Stimulated activated CD4-positive, alpha-beta T cell treated with anti-CD3 and anti-CD28 coated beads, Interleukin-2, amount 100 ng/mL, for 24 hours (primary cell): Measurements from ENCODE around the gene CFAP91.

Source experiments
- DNase-seq, 2 donors: peaks; one replicate each; pipeline ENCODE4 v3.0.0-alpha.2; 2020

Gene CFAP91

DNA sequence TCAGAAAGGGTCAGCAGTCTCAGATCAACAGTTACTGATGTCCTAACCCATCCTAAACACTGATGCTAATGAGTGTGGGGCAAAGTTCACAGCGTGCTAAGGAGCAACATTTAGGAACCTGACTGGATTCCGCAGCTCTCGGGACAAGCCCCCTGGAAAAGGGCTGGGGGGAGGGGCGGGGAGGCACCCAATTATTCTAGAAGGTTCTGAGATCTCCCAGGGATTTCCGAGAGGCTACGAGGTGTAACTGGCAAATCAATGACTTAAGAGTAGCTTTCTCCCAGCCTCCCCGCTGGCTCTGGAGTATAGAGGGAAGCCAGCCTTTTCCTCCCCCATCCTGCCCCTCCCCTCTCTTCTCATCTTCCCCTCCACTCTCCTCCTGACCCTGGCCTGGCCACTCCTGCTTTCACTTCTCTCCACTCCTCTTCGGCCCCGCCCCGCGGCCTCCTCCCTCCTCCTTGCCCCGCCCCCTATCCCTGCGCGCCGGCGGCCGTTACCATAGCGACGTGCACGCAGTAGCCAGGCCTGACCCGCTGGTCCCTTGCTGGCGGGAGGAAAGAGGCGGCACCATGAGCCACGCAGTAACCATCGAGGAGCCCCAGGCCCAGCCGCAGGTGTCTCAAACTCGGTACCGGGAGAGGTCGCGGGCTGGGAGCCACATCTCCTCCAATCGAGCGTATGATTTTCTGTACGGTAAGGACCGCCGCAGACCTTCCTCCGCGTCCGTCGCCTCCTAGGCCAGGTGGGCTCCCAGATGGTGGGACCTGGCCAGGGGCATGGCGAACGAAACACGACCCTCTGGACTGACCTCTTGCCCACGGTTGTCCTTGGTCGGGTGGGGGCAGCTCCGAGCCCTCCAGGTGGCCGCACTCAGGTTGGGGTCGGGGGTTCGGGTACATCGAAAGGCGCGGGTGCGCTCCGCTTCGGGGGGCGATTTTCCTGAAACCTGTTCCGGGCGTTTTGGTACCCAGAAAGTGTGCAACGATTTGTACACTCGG lies at the start of gene CFAP91:
Gene CFAP91 (plus strand): TSS at position 493 of the 998 bp plus-strand sequence. CDS start 77 bp downstream, at position 570.
- peak; percentile 84 to 88 for DNase-seq

- DNase-seq: no peak
Measured at GRCh38 chr3:119653876-119654275, 48.9 kb upstream of the CFAP91 start.

DNA sequence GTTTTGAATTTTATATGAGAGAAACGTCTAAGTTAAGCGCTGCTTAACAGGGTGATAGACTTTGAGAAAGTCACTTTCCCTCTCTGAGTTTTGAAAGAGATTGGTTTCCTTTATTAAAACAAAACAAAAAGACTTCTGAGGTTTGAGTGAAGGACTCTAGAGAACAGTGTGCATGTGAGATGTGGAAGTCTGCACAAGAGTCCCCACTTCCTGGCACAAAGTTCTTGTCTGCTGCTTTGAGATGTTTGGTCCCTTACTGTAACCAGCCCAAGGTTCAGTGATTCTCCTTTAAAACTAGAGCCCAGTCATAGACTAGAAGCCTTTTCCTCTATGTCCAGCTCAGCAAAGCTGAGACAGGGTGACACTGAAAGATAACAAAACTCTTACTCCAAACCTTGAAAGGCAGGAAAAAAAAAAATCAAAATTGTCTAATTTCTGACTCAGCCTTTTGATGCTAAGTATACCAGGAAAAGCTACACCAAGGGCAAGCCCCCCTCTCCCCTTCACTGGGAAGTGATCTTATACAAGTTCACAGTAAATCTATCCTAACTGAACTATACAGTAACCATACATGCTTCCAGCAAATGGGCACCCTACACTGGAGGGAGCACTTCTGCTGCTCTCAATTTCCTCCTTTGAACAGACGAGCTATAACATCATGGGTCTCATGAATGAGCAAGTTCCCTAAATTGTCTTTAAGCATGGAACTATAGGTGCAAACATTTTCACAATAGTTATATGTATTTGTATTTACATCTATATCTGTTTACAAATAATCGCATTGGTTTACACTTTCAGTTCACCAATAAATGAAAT lies 44.7 kb upstream of the CFAP91 start:
- no peak for DNase-seq

GRCh38 chr3:119658994-119659393 lies 43.8 kb upstream of the CFAP91 start:
- no peak for DNase-seq

DNA sequence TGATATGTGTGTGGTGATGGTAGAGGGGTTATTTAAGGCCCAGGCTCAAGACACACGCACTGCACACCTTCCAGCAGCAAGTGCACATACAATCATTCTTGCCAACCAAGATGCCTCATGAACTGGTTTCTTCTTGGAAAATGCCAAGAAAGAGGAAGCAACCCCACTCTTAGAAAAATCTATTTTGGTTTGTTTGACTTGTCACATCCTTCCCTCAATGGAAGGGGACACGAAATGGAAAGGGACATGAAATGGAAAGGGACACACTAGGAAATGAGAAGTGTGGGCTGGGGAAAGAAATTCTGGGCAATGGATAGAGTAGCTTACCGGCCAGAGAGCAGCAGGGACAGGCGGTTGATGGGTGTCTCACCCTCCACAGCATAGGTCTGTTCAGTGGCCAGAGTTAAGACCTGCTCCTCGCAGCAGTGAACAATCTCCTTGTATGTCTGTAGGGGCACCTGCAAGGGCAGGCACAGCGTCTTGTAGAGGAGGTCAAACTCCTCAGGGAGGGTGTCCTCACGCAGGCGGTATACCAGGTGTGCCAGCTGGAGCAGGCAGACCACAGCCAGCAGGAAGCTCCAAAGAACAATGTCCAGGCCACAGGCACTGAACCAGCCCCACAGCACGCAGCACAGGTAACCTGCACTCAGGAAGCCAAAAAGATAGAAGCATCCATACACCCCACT lies 43.1 kb upstream of the CFAP91 start:
- no peak for DNase-seq

- no peak for DNase-seq
Measured at GRCh38 chr3:119660474-119661440, 42.1 kb upstream of the CFAP91 start, which contains the start of gene POPDC2. Gene POPDC2 (minus strand): TSS chr3:119660589. CDS start chr3:119660423, 166 bp downstream.

- DNase-seq: no peak
Measured at GRCh38 chr3:119662604-119663373, 40.0 kb upstream of the CFAP91 start.

DNA sequence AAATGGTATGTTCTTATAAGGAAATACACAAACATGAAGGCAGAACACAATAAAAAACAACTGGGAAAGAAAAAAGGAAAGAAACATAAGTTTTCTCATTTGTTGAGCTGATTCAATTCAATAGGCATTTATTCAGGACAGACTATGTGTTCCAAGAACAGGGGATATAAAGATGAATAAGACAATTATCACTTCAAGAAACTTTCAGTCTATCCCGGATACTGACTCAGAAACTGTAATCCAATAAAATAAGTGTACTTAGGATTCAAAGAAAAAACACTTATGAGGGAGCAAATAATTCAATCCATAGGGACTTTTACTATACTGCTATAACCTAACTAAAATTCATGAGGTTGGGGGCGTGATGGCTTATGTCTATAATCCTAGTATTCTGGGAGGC lies 38.9 kb upstream of the CFAP91 start:
- no peak for DNase-seq

DNA sequence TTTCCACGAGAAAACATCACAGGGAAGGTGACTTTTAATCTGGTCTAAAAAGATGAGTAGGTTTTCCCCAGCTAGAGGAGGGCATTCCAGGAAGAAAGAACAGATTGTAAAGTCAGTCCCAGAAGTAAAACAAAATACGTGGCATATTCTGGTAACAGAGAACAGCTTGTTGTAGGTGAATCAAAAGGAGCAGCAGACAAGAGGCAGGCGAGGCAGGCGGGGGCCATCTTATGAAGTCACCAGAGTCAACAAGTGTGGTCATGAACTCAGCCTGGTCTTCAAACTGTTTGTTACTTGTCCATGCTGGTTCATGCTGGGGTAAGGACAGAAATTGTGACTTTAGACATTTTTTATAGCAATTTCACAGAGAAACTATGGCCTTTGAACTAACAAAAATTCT lies 38.5 kb upstream of the CFAP91 start:
- DNase-seq: no peak

DNA sequence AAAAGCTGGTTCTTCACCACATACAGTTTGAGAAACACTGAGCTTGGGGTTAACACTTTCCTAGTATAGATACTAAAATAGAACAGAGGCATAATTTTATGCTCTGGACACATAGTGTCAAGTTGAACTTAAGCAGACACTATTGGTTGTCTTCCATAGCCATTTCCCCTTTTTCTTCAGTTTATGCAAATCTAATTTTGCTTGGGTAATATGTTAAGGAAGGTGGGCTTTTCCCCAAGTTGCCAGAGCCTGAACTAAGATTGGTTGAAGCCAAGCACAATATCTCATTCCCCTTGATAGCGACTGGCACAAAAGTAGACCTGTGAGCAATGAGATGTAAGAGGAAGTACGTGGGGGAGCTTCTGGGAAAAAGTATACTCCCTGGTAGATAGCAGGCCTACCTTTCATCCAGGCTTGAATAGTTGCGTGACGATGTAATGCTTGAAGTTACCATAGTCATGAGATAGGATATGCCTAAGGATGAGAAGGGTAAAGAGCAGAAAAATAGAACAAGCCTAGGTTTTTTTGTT lies 37.9 kb upstream of the CFAP91 start:
- no peak for DNase-seq

DNA sequence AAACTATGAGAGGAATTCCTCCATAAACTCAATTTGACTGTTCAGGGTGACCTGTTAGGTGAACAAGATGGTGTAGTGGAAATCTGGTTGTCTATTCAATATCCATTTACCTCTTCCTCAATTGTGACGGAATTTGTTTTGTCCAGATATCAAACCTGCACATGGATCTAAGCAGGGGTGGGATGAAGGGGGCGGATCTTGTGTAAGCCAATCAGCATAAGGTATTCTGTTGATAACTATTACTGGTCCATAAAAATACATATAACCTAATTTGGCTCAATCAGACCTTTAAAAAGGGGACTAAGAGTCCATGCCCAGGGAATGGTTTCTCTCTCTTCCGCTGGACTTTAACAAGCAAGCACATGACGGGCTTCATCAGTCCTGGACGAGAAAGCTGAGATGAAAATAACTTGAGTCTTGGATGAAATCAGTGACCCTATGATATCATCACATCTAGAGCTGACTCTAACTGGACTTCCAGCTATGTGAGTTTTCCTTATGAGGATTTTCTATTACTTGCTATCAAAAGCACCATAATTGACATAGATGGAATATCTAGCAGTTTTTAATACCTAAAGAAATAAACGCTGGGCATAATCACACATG lies 36.8 kb upstream of the CFAP91 start:
- no peak for DNase-seq

- DNase-seq: no peak
Measured at GRCh38 chr3:119669906-119670570, 32.8 kb upstream of the CFAP91 start.

- DNase-seq: no peak
Measured at GRCh38 chr3:119672776-119673175, 30.0 kb upstream of the CFAP91 start.

DNA sequence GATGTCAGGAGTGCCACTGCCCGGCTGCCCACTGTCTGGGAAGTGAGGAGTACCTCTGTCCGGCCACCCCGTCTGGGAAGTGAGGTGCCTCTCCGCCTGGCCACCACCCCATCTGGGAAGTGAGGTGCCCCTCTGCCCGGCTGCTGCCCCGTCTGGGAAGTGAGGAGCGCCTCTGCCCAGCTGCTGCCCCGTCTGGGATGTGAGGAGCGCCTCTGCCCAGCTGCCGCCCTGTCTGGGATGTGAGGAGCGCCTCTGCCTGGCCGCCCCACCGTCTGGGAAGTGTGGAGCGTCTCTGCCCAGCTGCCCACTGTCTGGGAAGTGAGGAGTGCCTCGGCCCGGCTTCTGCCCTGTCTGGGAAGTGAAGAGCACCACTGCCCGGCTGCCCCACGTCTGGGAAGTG lies 28.9 kb upstream of the CFAP91 start:
- no peak for DNase-seq

DNA sequence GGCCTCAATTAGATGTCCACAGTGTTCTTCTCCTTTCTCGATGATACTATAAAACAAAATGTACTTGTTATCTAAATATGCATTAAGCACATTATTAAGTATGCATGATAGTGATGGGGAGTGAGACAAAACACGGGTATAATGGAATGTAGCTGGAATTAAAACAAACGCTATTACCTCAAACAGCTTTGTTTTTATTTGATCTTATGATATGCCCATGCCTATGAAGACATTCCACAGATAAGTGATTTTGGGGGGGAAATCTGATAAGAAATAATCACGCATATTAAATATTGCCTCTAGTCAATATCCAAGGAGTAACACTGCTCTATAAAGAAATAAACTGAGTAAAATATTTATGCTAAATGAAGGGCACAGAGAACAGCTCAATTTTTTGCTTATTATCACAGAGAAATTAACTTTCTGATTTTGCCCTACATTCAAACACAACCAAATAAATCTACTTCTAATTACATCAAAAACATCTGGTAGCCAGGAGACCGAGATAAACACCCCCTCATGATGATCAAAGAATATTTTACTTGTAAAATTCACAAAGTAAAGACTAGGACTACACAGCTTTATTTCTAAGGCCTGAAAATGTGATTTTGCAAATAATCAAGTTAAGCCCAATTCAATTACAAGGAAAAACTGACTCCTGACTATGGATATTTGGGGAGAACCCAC lies 27.5 kb upstream of the CFAP91 start:
- DNase-seq: no peak

GRCh38 chr3:119676020-119676419 lies 26.8 kb upstream of the CFAP91 start:
- DNase-seq: no peak

GRCh38 chr3:119676771-119677640 lies 25.8 kb upstream of the CFAP91 start, which contains the start of gene COX17:
Gene COX17 (minus strand): TSS chr3:119677406. CDS start chr3:119677310, 96 bp downstream.
- DNase-seq: peak; percentile 92 to 94

- DNase-seq: no peak
Measured at GRCh38 chr3:119677641-119677934, 25.2 kb upstream of the CFAP91 start.
